K562 (cell line): Measurements from ENCODE around the gene PDGFA. TPM values are rescaled to one million over a fixed set of nuclear protein-coding genes. Genes with fewer than 3 reads are reported as not detected.

Source experiments
- ATAC-seq: fragments of 200-7000 bp; cut with Tn5 transposase; 3 replicates; pipeline ENCODE4 v1.9.1; 2020; ENCODE audit warnings: moderate library complexity
- BruUV-seq: library from RNA; stranded (reverse); fragments of 400-500 nt; replicated peaks from 2 replicates; lab custom pipeline; 2021; lab: Mats Ljungman, UMichigan
- CTCF ChIA-PET: fragments of 300-600 bp; formaldehyde crosslinking; extraction: SDS; loops from one replicate; lab custom pipeline; 2021; ENCODE audit warnings: low intra/inter-chr PET ratio; lab: Yijun Ruan, JAX
- POLR2A ChIA-PET: fragments of 300-600, 350-650 bp; sonication (Branson Sonifier 250); formaldehyde crosslinking; extraction: SDS; loops from one replicate; lab custom pipeline; 2021; ENCODE audit warnings: antibody characterized with exemption, inconsistent platforms; lab: Yijun Ruan, JAX
- DNase-seq, 4 experiments: peaks; one replicate each; pipeline versions ENCODE4 v3.0.0 to v3.0.0-alpha.2; 2011 to 2018; ENCODE audit warnings: low spot score in 3 of 4, mixed read lengths in 3 of 4; ENCODE audit errors: extremely low read depth in 1 of 4
- FAIRE-seq: peaks from 2 replicates; lab custom pipeline; 2011; peaks lifted over from hg19 to GRCh38; lab: Jason Lieb, UNC
- H2AFZ ChIP-seq: 2 replicates; pipeline ENCODE4 v1.6.0; 2011; ENCODE audit warnings: low read depth, low read length, control low read depth, inconsistent platforms
- H3K27ac ChIP-seq: fragments of 200-600 bp; 3 replicates; pipeline ENCODE4 v1.8.0; 2011; ENCODE audit warnings: low read depth, mild to moderate bottlenecking, control low read depth, inconsistent platforms, low read length, moderate library complexity, mixed read lengths; ENCODE audit errors: extremely low read depth
- H3K27me3 ChIP-seq, 2 experiments: fragments of 300-600 bp in 1 of 2; 2 replicates in 1 of 2; 3 replicates in 1 of 2; pipeline versions ENCODE4 v1.6.0 to v1.8.0; 2011; ENCODE audit warnings: inconsistent platforms in 2 of 2, low read length in 2 of 2, mild to moderate bottlenecking in 1 of 2, mixed read lengths in 1 of 2, moderate library complexity in 1 of 2; ENCODE audit not compliant: control insufficient read depth in 2 of 2, insufficient read depth in 2 of 2
- H3K36me3 ChIP-seq: fragments of 300-600 bp; 3 replicates; pipeline ENCODE4 v1.8.0; 2011; ENCODE audit warnings: mild to moderate bottlenecking, low read length, inconsistent platforms; ENCODE audit not compliant: control insufficient read depth, insufficient read depth
- H3K4me1 ChIP-seq, 2 experiments: fragments of 200-600 bp in 1 of 2; replicated peaks in 1 of 2; 2 replicates in 1 of 2; 3 replicates in 1 of 2; pipeline versions ENCODE4 v1.5.1 to v1.8.0; 2011; ENCODE audit warnings: inconsistent platforms in 2 of 2, low read length in 2 of 2, mild to moderate bottlenecking in 1 of 2, mixed read lengths in 1 of 2, moderate library complexity in 1 of 2; ENCODE audit not compliant: control insufficient read depth in 2 of 2, insufficient read depth in 2 of 2
- H3K4me2 ChIP-seq: 2 replicates; pipeline ENCODE4 v1.6.1; 2011; ENCODE audit warnings: low read length, control low read depth, inconsistent platforms, mixed read lengths; ENCODE audit not compliant: insufficient read depth
- H3K4me3 ChIP-seq: fragments of 200-600 bp; sonication (generic), shearing (Covaris generic); 2 replicates; pipeline ENCODE4 v1.5.1; 2016; ENCODE audit warnings: control low read depth, inconsistent platforms
- H3K79me2 ChIP-seq: fragments of 200-600 bp; 3 replicates; pipeline ENCODE4 v1.8.0; 2011; ENCODE audit warnings: low read length, inconsistent platforms; ENCODE audit not compliant: control insufficient read depth, insufficient read depth
- H3K9ac ChIP-seq, 2 experiments: 2 replicates each; pipeline versions ENCODE4 v1.6.0 to v1.6.1; 2011; ENCODE audit warnings: low read depth in 2 of 2, low read length in 2 of 2, control low read depth in 1 of 2, inconsistent platforms in 1 of 2, mild to moderate bottlenecking in 1 of 2, mixed read lengths in 1 of 2; ENCODE audit not compliant: insufficient read depth in 1 of 2
- H3K9me1 ChIP-seq: one replicate; pipeline ENCODE4 v1.6.0; 2011; ENCODE audit warnings: inconsistent platforms, mild to moderate bottlenecking, low read length, moderate library complexity; ENCODE audit not compliant: control insufficient read depth, insufficient read depth
- H3K9me3 ChIP-seq: replicated peaks from 2 replicates; pipeline ENCODE4 v1.5.1; 2011; ENCODE audit warnings: low read depth, low read length, inconsistent platforms; ENCODE audit not compliant: control insufficient read depth, insufficient read depth
- H4K20me1 ChIP-seq: replicated peaks from 2 replicates; pipeline ENCODE4 v1.6.1; 2011; ENCODE audit warnings: low read length, inconsistent platforms, mixed read lengths; ENCODE audit not compliant: control insufficient read depth, insufficient read depth
- BMI1 ChIP-seq: fragments of 150-350 bp; IDR thresholded peaks from 2 replicates; pipeline ENCODE4 v1.6.1; 2014; ENCODE audit warnings: low read length
- PRDM10 ChIP-seq: fragments of 450-650 bp; IDR thresholded peaks from 2 replicates; pipeline ENCODE4 v1.6.1; 2018; ENCODE audit not compliant: partially characterized antibody
- WGBS: fragments of 100-300 bp; shearing (Covaris generic); methylation state at CpG from one replicate; pipeline ENCODE4 v1.1.6; 2016; ENCODE audit warnings: low coverage, mixed read lengths; ENCODE audit not compliant: insufficient coverage; ENCODE audit errors: missing lambda C conversion rate; 5-methylcytosine and 5-hydroxymethylcytosine counted together
- in situ Hi-C: fragments of 300-500 bp; cut with MboI; formaldehyde crosslinking; loops from 4 replicates; pipeline ENCODE4 v1.15.0; 2018; ENCODE audit warnings: inconsistent platforms, mixed read lengths
- intact Hi-C: fragments of 100-400 bp; cut with micrococcal nuclease; formaldehyde crosslinking; loops from 2 replicates; pipeline ENCODE4 v1.14.2; 2022
- polyA plus RNA-seq, 8 experiments: library from polyadenylated mRNA; depleted of rRNA in 4 of 8; stranded (reverse) in 5 of 8; unstranded in 3 of 8; fragments of >200 nt; fragmentation: Nextera tagmentation in 2 of 8; fragmentation: Illumina TruSeq in 1 of 8; extraction: Ambion mirVana in 2 of 8; extraction: Trizol in 1 of 8; gene quantifications; 2 replicates each; pipeline versions ENCODE4 v1.2.1 to v1.2.3, GENCODE V29; 2011 to 2014; ENCODE audit warnings: inconsistent platforms in 1 of 8, missing spikeins in 1 of 8
- total RNA-seq, 7 experiments: library from RNA; depleted of rRNA in 6 of 7; stranded (reverse); fragments of >200 nt in 6 of 7; fragmentation: Illumina TruSeq in 2 of 7; extraction: Trizol in 2 of 7; gene quantifications; 2 replicates each; pipeline versions ENCODE4 v1.2.1 to v1.2.3, GENCODE V29; 2011 to 2021; ENCODE audit warnings: low replicate concordance in 1 of 7

The PDGFA gene
- total and polyA plus RNA-seq, 9 of the 15 experiments (the other 6 are each of a cell fraction or from before 2014, with no cell fraction given), result 2.5 to 10.2 (median 4.6) TPM

GRCh38 chr7:511476-512145 lies 8.0 kb downstream of the PDGFA start:
- Histone ChIP-seq H2AFZ (no peak overlapping the region), H3K9me1 (peaks cover 2% of the 10 kb centered on the region), H3K4me1 (peaks cover 0 to 22% of the 10 kb centered on the region in 2 experiments; a peak in 3 of 5 replicates), H3K4me3 (no peak overlapping the region), H3K4me2 (no peak overlapping the region), H3K79me2 (no peaks in the 10 kb centered on the region), H3K9me3 (no peaks in the 10 kb centered on the region), H3K27me3 (no peaks in the 10 kb centered on the region), H3K27ac (no peak overlapping the region), H3K9ac (no peak overlapping the region), H3K36me3 (no peaks in the 10 kb centered on the region), H4K20me1 (peaks cover 13% of the 10 kb centered on the region; the same call in 1 of the 2 replicates)
- intact Hi-C loops, result no loop called here
- in situ Hi-C loops, result no loop called here
- TF ChIP-seq BMI1, result no peak
- peak; percentile 47 for TF ChIP-seq PRDM10
- WGBS, result 75% methylated on average over 11 of the region's 25 CpGs
- FAIRE-seq (no peak), DNase-seq (no peak), ATAC-seq (no peak)
- ChIA-PET CTCF (no interaction called here), POLR2A (interaction anchor here (0.6 to 0.7 kb wide), 2 partner anchors 31 to 159 kb away, joined by 3 read pairs; no protein-coding TSS in a partner anchor)
- no TSS peak for BruUV-seq
